GM18951 (cell line): ENCODE data around the gene AVP.
"Not testable (repeated sequence)": the region's sequence is repeated elsewhere in the genome, so short reads cannot be mapped to it uniquely, and the experiment has no call there.

Experiments
- POLR2A ChIP-seq: IDR thresholded peaks from 4 replicates; pipeline ENCODE4 v1.6.1; 2011; ENCODE audit warnings: mild to moderate bottlenecking; ENCODE audit not compliant: insufficient read length, insufficient read depth; ENCODE audit errors: extremely low read depth
- in situ Hi-C: fragments of 300-500 bp; cut with MboI; formaldehyde crosslinking; loops from one replicate; pipeline ENCODE4 v1.12.0; 2022; ENCODE audit warnings: low sequenced_read_pairs, mixed read lengths, inconsistent platforms; ENCODE audit not compliant: unreplicated experiment

AVP gene

GRCh38 chr20:3119044-3119443, 34.5 kb upstream of the AVP start:
- in situ Hi-C loops, result no loop called here

GRCh38 chr20:3117839-3118379, 33.4 kb upstream of the AVP start:
- in situ Hi-C loops, result not testable (repeated sequence)

More at GRCh38 chr20:3119044-3119443, 34.5 kb upstream of the AVP start:
- no peak for TF ChIP-seq POLR2A

DNA sequence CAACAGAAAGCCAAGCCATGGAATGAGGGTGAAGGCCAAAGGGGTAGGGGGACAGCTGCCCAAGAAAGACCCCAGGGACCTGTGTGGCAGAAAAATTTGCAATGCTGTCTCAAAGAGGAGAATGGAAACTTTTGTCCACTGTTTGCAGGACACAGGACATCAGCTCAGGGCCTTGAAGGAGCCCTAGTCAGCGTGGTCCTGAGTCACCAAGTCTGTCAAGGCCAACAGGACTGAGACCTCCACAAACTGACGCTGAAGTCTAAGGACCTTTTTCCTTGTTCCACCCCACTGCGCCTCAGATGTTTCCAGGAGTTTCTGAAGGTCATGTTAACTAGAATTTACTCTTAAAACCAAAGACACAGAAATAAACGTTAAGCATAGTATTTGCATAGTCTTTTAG, 31.8 kb upstream of the AVP start:
- no peak for TF ChIP-seq POLR2A
- in situ Hi-C loops, result no loop called here

GRCh38 chr20:3115190-3116107, 30.9 kb upstream of the AVP start:
- in situ Hi-C loops, result no loop called here
- TF ChIP-seq POLR2A, result no peak

- no peak for TF ChIP-seq POLR2A
- in situ Hi-C loops, result no loop called here
Measured at GRCh38 chr20:3111995-3112394, 27.5 kb upstream of the AVP start.

DNA sequence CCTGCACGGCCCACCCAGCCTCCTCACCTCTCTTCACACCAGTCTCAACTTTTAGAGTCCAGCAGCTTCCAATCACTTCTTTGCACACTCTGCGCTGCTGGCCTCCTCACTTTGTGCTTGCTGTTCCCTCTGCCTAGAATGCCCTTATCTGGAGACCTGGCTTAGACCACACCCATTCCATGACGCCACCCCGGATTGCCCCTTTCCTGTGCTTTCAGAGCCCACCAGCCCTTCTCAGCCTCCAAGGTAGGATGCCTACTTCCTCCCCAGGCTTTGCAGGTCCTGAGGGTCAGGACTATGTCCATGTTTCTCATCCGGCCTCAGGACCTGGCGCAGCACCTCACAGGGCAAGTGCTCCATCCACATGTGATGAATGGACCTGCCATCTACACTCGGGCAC, 27.0 kb upstream of the AVP start:
- TF ChIP-seq POLR2A, result no peak
- in situ Hi-C loops, result no loop called here

DNA sequence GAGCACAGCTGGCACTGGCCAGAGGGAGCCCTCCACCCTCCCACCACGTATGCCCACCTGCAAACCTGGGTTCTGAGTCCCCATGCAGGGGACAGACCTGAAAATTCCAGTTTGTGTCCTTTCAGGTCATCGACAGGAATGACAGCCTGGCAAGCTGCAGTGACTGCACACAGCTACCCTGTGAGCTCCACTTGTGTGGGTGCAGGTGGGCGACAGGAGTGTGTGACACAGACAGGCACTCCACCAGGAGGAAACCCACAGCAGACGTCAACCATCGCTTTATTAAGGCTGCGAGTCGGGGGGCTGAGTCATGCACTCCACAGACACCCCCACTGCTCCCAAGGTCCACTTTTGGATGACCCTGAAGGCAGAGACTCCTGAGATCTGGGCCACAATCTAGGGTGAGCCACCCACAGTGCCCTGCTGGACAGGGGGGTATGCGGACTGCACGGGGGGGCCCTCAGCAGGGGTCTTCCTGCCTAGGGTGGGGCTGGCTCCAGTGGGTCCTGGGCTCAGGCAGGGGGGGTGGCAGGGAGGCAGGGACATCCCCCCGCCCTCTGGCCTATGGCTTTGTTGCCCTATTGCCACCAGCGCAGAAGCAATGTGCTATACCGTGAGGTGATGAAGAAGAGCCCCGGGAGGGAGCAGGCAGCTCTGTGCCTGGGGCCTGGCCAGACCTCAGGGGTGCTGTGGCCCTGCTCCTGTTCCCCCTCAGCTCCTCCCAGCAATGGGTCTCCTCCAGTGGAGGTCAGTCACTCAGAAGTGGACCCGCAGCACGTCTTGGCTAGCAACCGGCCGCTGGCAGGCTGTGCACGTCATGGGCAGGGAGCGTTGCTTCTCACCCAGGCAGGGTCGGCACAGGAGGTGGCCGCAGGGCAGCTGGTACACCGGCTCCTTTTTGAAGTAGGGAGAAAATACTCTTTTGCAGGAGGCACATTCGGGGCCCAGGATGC, 25.1 kb upstream of the AVP start:
- in situ Hi-C loops, result no loop called here
- no peak for TF ChIP-seq POLR2A

GRCh38 chr20:3107464-3108025, 23.0 kb upstream of the AVP start:
- in situ Hi-C loops, result no loop called here
- no peak for TF ChIP-seq POLR2A

- no peak for TF ChIP-seq POLR2A
- in situ Hi-C loops, result no loop called here
Measured at GRCh38 chr20:3106658-3107463, 22.3 kb upstream of the AVP start.

GRCh38 chr20:3106185-3106584, 21.7 kb upstream of the AVP start:
- in situ Hi-C loops, result no loop called here
- no peak for TF ChIP-seq POLR2A

GRCh38 chr20:3105256-3106137, 21.0 kb upstream of the AVP start:
- no peak for TF ChIP-seq POLR2A
- in situ Hi-C loops, result no loop called here

DNA sequence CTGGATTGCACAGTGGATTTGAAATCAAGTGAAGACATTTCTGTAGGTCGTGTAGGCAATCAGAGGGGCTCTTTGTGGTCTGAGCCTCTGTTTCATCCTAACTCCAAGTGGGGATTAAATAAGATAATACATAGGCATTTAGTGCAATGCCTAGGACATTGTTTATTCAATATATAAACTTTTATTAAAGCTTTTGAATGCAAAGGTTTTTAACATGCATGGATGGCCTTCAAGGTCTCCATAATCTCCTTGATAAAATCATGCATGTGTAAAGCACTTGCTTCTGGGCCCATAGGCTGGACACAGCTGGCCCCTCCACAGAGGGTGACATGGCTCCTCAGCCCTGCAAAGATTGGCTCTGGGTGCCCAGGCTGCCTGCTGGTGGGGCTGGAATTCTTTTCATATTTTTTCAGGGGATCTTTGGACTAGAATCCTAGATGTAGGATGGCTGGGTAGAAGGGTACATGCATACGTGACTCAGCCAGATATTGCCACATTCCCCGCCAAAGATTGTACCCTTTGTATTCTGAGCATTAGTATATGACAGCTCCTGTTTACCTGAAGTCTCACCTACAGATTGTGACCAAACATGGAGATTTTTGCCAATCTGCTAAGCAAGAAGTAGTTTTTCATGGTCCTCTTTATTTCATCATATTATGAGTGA, 19.0 kb upstream of the AVP start:
- in situ Hi-C loops, result no loop called here
- TF ChIP-seq POLR2A, result no peak
